Muscle of back (tissue), 11 donors: ENCODE results near the gene SLC1A3. TPM values are rescaled to one million over a fixed set of nuclear protein-coding genes. Genes with fewer than 3 reads are reported as not detected.

Source experiments
- DNase-seq, 3 donors: peaks; one replicate each; pipeline versions ENCODE4 v3.0.0 to v3.0.0-alpha.2; 2013
- polyA plus RNA-seq, 10 donors: library from polyadenylated mRNA; unstranded; fragments of 120-200 nt; gene quantifications; one replicate each; pipeline ENCODE4 v1.2.1, GENCODE V29; 2013; ENCODE audit not compliant: insufficient read length in 10 of 10

The SLC1A3 gene
- polyA plus RNA-seq, 10 donors: 16.6 to 36.4 (median 20.9) TPM

DNA sequence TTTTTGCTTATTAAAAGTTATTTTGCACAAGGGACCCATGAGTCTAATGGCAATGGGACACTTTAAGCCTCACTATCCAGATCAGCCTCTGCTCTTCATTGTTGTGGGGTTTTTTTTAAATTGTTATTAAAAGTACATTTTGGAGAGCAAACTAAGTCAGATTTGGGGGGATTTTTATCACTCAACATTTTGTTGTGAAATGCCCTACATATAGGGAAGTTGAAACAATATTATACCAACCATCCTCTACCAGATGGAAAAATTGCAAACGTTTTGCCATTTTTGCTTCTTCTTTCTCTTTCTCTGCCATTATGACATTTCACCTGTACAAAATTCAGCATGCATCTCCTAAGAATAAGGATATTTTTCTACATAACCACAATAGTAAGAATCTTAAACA lies 75.3 kb downstream of the SLC1A3 start:
- no peak for DNase-seq

DNA sequence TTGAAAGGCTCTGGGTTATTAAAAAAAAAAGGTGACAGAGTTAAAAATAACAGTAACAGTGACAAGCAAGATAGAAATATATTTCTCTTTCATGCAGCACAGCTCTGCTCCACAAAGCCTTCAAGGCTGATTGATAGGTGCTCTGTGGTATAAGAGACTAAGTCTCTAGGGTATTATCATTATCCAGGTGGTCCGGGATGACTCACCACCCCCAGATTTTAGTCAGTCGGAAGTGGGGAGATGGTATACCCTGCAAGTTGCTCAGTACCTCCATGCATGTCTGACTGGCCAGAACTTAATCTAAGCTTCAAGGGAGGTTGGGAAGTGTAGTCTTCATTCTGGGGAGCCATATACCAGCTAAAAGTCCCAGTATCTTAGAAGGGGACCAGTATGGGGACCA lies 76.1 kb downstream of the SLC1A3 start:
- DNase-seq: no peak

DNA sequence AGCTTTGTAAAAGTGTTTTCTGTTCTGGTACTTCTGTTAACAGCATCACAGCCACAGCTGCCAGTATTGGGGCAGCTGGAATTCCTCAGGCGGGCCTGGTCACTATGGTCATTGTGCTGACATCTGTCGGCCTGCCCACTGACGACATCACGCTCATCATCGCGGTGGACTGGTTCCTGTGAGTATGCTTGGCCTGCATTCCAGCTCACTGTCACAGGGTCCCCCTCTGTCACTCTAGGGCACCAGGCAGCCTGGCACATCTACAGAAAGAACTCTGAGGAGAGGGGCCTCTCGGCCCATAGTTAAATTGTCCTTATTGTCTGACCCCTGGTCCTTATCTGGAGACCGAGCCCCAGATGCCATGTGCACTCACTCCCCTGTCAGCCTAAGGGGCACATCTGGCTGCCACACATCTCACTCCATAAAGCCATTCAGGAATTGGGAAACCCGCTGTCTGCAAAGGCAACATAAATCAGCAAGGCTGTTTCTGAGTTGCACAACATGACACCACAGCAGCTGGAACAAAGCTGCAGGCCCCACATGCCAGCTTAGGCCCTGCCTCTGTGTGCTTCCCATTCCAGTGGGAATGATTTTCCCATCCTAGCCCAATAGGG lies 77.5 kb downstream of the SLC1A3 start:
- DNase-seq: peak in 1 of 3 donors; percentile 74

DNA sequence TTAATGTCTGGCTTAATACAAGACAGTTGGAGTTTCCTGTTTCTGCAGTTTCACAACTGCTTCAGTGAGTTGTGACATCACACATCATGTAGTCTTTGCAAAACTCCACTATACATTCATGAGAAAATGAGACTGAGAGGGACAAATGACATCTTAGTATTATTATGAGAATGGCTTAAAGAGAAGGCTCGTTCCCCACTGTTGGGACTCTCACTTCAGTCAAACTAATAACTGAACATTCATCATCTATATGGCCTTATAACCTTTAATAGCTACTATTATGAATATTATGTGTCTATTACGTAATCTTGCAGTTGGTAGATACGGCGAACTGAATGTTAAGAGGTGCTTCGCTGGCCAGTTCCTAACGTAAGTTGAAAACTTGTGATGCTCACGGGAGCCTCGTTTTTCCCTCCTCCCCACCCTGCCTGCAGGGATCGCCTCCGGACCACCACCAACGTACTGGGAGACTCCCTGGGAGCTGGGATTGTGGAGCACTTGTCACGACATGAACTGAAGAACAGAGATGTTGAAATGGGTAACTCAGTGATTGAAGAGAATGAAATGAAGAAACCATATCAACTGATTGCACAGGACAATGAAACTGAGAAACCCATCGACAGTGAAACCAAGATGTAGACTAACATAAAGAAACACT lies 79.4 kb downstream of the SLC1A3 start:
- DNase-seq: no peak

DNA sequence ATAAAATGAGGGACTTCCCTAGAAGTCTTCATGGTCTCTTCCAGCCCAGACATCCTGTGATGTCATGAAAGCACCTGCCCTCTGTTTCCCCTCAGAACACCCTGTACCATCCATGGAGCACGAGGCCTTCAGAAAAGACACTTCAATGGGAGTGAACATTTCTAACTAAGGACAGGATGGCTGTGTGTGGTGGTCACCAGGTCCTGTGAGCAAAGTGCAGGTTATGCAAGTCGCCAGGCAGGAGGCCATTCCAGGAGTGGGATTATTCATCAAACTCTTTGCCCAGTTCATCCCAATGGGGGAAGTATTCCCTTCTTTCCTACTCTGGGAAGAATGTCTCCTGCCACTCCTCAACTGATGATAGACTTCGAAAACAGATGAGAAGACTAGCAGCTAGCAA lies 80.5 kb downstream of the SLC1A3 start:
- DNase-seq: no peak

DNA sequence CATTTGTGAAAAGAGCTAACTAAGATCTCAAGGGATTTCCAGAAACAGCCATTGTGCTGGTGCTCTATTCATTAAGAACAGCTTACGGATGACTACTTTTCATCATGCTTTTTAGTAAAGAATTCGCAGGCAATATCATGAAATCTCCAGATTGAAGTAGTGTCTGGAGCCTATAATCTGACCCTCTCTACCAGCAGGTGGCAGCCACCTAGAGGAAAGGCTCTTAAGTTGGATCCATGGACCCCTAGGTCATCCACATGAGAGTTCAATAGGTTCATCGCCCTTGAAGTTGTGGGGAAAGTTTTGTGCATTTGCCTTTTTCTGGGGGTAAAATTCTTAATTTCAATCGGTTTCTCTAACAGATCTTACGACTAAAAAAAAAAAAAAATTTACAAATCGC lies 82.3 kb downstream of the SLC1A3 start:
- no peak for DNase-seq

DNA sequence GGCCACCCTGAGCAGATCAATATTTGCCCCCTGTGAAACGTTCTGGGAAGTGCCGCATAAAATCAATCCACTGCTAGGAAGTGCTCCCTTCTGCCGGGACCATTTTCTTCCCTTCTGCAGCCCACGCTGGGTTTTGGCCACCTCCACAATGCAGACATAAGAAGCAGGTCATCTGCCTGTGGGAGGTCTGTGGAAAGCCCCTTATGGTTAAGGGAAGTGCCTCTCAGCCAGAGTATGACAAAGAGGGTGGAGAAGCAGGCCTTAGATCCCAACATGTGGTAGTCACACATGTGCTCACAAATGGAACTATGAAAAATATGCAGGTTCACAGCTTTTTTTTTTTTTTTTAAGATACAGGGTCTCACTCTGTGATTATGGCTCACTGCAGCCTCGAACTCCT lies 82.8 kb downstream of the SLC1A3 start:
- peak in 1 of 3 donors; percentile 42 for DNase-seq

DNA sequence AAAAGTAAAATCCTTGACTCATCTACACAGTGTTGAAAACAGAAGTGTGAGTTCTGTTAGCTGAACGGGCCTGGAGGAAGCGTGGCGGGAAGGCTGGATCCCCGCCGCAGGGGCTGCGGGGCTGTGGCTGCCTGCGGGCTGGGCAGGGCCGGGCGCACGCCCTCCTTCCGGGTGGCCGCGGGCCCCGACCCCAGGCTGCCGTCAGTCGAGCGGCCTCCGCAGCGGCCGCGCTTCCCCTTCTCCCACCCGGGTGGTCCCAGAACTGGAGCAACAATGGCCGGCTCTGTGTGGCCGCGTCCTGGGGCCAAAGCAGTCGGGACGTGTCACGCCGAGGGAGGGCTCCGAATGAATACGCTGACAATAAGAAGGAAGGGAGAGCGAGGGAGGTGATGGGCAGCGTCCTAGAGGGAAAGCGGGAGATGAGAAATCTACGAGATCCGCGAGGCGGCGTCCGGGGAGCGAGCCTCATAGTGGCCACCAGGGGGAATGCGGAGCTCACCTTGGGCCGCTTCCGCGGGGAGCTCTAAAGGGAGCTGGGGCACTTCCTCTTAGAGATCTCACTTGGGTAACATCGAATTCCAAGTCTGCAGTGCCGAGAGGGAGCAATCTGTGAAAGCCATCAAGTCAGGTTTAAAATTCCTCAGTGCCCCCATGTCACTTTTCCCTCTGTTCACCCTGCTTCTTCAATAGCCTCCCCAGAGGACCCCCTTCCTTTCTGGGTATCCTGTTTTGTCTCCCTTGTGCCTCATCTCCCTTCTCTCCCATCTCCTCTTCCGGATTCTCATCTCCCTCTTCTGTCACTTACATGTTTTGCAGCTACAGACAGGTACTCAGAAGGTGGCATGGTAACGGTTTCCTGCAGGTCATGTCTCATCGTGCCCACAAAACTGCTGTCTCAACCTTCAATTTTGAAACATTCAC lies 83.9 kb downstream of the SLC1A3 start:
- DNase-seq: peak; percentile 74 to 90 (median 84)

DNA sequence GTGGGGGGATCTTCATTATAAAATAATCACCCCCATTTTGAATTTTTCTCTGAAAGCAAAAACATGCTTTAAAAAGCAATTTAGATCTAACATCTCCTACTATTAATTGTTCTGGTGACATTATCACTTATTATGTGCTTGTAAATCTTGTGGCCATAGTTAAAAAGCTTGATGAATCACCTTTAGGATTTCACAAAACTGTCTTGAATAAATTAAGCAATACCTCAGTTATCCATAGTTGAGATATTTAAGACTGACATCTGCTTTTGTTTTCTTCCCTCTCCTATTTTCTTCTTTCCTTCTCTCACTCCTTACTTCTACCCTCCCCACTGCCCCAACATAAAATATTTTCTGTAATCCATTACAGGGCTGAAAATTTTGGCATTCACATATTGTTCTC lies 84.8 kb downstream of the SLC1A3 start:
- no peak for DNase-seq

DNA sequence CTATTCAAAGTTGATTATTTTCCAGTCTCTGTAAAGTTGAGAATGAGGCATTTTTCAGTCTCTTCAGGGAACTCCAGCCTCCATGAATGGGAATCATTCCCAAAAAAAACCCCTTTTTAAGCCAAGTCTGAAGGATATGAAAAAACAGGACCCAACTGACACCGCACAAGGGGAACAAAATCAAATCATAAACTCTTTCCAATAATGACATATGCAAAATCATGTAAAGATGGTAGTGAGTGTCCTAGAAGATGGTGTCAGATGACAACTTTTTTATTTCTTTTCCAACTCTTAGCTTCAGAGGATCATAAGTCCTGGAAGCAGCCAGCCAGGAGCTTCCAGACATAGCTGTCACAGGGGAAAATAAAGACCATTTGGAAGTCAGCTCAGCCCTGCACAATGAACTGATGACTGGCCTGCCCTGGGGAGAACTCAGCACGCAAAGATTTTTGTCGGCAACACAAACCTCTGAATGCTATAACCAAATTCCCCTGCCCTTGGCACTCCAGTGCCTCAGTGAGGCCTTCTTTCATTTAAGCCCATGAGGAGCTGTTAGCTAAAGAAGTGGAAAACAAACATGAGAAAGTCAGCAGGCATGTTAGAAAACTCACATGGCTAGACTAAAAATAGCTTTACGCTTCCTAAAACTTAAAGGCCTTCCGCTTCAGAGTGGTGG lies 85.4 kb downstream of the SLC1A3 start:
- DNase-seq: peak; percentile 81 to 95 (median 84)

DNA sequence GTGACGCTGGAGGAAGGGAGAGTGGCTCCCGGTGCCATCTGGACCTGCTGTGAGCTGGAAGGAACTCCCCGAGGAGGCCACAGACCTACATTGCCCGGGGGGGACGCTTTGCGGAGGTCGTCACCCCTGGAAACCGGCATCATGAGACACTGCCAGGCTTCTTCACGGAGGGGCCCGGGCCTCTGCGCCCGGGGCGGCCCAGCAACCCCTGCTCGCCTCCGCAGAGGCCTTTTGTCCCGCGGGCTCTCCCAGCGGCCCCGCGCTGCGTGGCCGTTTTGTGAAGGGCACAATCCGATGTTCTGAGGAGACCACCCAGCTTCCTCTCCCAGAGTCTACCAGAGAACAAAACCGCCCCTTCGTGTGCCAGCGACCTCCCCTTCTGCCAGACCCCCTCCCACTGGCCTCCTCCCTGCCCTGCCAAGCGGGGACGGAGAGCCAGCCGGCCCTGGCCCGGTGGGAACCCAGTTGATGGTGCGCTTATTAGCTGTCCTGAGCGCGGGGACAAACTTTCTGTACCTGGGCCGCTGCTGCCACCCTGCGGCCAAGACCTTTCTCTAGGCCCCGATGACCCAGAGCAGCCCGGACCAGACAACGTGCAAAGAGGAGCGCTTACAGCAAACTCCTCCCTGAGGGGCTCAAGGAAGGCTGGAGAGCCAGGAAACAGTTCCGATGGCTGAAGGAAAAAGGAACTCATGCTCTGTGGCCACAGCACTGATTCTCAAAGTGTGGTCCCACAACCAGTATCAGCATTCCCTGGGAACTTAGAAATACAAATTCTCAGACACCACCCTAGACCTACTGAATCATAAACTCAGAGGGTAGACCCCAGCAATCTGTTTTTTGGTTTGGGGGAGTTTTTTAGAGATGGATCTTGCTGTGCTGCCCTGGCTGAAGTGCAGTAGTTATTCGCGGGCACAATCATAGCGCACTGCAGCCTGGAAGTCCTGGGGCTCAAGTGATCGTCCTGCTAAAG lies 86.7 kb downstream of the SLC1A3 start:
- peak; percentile 79 to 95 (median 89) for DNase-seq

DNA sequence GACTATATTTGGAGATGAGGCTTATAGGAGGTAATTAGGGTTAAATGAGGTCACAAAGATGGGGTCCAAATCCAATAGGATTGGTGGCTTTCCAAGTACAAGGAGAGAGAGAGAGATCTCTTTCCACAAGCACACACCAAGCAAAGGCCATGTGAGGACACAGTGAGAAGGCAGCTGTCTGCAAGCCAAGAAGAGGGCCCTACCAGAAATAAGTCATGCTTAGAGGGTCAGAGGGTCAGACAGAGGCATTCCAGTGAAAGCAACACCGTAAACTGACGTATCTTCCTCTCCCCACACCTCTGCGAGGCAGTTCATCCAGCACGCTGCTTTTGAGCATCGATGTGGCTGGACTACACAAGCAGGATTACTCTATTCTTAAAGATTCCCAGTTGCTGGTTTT lies 87.9 kb downstream of the SLC1A3 start:
- no peak for DNase-seq

DNA sequence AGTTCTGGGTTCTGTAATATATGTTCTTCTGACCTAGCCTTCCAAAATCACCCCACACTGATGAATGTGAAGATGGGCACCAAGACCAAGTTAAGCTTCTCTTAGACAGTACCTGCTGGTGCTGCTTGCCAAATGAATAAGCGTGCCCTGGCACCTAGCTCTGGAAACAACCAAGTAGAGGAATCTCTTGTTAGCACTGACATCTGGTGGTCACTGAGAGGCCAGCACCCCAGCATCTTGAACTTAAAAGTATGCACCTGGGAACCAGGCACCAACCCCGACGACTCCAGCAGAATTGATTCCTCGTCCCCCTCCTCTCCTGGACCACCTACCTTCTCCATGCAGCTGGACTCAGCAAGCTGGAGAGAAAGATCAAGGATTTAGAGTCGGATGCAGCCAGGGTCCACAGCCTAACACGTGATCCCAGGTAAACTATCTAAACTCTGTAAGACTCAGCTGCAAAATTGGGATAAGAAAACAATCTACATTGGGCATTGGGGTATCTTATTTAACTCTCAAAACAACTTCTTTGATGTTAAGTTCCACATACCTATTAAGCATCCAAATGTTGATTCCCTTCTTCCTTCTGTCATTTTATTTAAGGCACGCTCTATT lies 89.8 kb downstream of the SLC1A3 start:
- peak in 1 of 3 donors; percentile 57 for DNase-seq

DNA sequence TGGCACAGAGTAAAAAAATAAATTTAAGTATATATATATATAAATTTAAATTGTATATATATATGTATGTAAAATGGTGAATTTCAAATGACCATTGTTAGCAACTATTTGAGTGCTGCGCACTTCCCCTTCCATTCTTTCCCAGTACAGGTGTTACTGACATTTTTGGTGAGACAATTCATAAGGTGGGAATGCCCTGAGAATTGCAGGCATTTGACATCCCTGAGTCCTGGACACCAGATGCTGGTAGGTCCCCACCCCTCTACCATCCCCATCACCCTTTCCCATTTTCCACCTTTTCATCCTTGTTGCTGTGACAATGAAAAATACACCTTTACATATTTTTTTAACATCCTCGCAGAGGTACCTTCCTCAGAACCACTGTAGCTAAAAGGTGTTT lies 91.6 kb downstream of the SLC1A3 start:
- DNase-seq: no peak

DNA sequence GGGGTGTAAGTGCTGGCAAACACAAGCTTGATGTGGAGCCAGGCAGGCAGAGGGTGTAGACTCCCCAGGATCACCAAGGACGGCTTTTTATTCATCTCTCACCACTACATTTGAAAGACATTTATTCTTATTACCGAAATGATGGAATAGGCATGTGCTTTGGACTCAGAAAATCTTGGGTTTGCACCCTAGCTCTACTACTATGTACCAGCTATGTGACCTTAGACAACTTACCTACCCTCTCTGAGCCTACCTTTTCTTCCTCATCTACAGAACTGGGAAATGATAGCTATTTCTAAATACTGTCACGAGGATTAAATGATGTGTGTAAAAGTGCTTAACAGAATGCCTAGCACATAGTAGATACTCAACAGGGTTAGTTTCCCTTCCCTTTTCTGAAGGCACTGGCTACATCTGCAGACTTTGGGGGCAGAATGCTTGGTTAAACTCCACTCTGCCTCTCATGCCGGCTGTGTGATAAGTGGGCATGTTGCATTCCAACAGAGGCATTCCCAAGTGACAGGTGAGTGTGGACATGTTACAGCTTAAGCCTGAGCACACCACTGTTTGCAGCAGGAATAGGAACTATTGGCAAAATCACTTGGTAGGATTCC lies 94.8 kb downstream of the SLC1A3 start:
- DNase-seq: no peak

DNA sequence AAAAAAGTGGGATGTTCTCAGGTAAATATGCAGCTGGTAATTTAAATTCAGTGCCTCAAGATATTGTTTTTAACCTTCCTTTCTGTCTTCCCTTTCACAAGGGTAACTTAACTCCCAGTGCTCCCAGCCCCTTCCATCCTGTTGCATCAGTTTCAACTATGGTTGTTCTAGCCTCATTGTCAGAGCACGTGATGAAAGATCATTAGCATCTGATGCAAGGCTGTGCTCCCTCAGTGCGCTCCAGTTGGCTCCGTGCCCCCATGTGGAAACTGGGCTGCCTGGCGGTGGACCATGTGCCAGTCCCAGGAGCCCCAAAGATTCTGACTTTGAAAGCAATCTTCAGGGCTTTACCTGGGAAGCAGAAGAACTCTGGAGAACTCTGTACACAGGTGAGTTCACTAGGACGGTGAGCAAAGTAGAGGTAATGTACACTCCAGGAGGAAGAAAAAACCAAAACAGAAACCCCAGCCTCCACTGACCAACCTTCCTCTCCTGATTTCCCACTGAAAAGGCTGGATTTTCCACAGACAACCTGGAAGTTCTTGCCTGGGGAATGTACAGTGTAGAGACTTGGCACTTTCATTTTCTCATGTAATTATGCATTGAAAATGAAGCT lies 96.9 kb downstream of the SLC1A3 start:
- DNase-seq: no peak

DNA sequence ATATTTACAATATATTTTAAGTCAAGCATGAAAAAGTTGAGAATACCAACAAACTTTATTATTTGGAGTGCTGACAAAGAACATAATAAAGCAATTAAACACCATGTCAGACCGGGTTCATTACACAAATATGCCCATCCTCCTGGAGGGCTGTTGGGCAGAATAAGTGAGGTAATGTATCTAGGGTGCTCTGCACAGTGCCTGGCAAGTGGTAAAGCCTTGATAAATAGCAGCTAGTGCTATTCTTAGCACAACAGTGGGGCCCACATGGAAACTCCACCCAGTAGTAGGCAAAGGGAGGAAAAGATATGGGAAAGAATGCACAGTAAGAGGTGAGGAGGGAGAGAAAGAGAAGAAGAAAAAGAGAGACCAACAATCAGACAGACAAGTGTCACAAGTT lies 97.7 kb downstream of the SLC1A3 start:
- DNase-seq: no peak

DNA sequence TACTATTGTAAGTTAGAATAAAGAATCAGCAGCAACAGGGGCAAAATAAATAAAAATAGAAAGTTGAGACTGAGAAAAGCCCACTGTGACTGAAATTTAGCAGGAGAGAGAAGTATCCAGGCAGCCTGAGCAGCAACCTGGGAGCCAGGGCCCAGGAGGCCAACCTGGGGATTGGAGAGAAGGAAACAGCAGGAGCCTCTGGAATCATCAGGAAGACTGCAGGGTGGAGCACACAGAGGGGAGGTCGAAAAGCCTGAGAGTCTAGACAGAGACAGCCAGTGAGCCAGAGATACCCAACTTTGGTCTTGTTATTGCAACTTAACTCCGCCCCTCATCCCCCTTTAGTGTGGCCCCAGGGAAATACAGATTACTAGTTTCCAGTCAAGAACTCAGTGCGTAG lies 98.6 kb downstream of the SLC1A3 start:
- no peak for DNase-seq

DNA sequence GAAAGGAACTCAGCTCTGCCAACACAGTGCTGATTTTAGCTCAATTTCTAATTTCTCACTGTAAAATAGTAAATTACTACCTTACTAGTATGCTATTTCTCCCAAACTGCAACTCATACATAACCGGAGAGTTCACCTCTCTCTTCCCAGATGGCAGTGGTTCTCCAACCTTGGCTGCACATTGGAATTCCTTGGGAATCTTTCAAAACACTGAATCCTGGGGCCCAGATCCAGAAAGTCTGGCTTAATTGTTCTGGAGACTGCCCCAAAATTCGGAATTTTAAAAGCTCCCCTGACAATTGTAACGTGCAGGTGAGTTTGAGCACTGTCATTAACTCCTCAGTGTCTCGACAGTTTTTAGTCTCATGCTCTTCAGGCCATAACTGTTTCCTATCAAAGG lies 100.3 kb downstream of the SLC1A3 start:
- DNase-seq: peak in 1 of 3 donors; percentile 48

DNA sequence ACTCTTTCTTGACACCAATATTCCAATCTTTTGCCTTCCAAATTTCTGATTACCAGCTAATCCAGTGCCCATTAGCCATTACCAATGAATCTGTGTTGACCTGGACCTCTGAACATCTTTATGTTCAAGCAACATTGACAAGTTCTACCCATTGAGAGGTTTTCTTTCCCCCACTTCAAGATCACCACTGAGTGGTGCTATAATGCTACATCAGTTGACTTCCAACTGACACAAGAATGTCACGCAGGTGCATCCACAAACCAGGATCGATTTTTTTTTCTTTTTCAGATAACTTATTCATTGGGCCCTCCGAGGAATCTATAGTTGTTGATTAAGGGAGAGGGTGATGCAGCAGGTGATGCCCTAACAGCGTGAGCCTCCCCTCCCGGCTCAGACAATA lies 102.6 kb downstream of the SLC1A3 start:
- no peak for DNase-seq
